T-helper 1 cell (primary cell): ENCODE data around the gene ITM2B.

ENCODE experiments used
- DNase-seq, 5 donors: peaks; one replicate each; pipeline ENCODE4 v3.0.0-alpha.2; 2012 to 2020

The ITM2B gene

DNA sequence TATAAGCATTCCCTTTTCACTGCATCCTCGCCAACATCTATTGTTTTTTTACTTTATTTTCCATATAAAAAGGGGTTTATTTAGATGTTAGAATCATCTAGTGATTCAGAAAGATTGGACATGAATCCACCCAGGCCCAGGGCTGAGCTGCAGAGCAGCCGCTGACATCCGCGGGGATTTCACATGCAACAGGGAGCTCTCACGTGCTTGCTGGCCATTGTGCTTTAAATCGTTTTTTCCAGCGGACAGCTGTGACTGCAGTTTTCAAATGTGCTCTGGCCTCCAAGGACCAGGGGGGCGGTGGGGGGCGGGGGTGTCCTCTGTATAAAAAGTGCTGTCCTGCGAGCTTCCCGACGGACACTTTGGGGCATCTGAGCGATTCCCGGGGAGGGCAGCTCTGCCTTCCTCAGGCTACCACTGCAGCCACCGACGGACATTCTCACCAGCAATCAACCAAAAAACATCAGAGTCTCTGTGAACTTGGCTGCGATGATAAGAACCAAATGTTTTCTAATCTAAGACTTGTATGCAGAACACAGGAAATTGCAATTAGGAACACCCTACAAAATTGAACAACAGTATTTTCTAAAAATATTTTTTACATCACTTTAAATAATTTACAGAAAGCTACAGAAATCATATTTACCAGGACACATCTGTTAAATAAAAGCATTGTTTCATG, 83.1 kb downstream of the ITM2B start:
- DNase-seq = no peak

DNA sequence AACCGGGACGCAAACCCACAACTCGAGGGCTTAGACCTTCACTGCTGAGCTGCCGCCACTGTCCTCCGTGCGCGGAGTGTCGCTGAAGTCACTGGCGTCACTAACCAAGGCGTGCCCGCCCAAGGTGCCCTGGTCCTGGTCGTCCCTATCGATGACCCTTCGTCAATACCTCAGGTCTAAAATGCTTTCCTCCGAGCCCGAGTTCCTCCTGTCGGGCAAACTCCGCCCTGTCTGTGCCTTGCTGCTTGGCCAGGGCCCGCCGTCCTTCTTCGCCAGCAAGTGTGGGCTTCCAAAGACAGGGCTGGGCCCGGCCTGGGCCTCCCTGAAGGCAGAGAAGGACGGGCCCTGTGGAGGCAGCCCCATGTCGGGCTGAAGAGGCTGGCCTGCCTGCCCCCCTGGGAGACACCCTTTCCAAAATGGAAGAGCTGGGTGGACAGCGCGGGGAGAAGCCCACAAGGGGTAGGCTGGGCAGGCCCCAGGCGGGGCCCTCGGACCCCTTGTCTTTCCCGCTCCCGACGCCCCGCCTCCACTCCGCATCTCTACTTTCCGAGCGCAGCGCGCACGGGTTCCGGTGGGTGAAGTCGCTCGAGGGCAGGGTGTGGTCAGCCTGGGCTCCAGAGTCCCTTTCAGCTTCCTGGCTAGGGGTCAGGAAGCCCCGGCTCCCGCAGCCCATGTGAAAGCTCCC, 84.0 kb downstream of the ITM2B start:
- DNase-seq = no peak

DNA sequence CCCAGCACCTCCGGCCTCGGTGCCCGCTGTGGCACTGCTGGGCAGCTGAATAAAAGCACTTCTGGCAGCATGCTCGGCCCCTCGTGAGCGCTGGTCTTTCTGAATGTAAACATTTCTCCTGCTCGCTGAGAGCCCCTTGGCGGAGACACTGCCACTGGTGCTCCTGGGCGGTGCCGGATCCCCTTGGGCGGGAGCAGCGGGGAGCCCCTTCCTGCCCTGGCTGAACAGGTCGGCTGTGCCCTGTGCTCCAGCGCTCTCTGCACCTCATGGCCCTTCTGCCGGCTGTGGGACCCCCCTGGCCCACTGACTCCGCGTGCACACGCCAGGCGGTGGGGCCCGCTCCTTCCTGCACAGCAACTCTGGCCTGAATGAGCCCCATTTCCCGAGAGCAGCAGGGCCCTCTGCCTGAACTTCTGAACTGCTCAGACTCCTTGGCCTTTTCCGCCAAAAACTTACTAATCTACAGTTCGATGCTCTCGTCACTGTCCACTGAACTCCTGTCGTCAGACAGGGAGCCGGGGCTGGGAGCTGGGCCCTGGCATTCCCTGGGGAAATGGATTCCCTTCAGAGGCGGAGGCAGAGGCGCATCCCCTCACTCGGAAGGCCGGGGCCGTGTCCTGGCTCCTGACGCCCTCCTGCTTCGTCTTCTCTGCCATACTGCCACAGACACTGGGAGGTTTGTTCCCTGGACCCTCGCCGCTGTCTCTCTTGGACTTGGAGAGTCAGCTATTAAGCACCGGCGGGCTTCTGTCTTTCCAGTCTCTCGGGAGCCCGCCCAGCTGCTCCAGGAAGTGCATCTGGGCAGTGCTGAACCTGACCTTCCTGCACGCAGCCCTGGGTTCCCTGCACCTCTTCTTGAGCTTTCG, 84.7 kb downstream of the ITM2B start:
- DNase-seq = no peak

DNA sequence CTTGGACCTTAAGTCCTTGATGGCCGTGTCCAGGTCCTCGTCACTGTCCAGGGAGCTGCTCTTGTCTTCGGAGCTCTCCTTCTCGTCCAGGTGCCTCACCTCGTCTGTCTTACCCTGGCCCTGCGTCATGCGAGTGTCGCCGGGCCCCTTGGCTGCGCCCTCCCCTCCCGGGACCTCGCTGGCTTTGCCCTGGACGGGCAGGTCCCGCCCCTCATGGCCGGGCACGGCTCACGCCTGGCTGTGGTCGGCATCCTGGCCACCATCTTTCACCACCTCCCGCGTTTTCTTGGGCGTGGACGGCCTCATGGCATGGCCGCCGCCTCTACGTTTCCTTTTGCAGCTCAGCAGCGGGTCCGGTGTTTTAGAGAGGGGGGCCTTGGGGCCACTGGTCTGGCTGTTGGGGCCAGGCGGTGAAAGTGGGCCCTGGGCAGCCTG, 85.4 kb downstream of the ITM2B start:
- DNase-seq = no peak

DNA sequence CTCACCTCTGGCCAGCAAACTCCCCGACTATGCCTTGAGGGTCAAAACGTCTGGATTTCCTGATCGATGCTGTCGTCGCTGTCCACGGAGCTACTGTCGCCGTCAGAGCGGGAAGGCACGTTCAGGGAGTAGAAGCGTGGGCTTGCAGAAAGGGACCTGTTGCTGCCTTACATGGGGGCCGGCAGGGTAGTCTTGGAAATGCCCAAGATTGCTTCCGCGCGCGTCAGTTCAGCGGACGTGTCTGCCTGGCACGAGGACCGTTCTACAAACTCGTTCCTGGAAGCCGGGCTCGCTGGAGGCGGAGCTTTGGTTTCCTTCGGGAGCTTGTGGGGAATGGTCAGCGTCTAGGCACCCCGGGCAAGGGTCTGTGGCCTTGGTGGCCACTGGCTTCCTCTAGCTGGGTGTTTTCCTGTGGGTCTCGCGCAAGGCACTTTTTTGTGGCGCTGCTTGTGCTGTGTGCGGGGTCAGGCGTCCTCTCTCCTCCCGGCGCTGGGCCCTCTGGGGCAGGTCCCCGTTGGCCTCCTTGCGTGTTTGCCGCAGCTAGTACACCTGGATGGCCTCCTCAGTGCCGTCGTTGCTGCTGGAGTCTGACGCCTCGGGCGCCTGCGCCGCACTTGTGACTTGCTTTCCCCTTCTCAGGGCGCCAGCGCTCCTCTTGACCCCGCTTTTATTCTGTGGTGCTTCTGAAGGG, 86.0 kb downstream of the ITM2B start:
- no peak for DNase-seq
